Measurements from ENCODE around the gene PIEZO1. TPM values are rescaled to one million over a fixed set of nuclear protein-coding genes. Genes with fewer than 3 reads are reported as not detected.

The PIEZO1 gene
- total RNA-seq, 1 donor from 2014 or later, result 160 TPM

GRCh38 chr16:88771294-88771772 lies 13.7 kb downstream of the PIEZO1 start:
- H3K9me3 Mint-ChIP-seq, result no peaks in the 10 kb centered on the region

GRCh38 chr16:88770461-88771293 lies 14.3 kb downstream of the PIEZO1 start:
- peak overlapping the region; percentile 79 for H3K27ac Mint-ChIP-seq
- TF ChIP-seq CTCF (IDR thresholded peaks at IDR 0.05; ENCODE audit: unreplicated experiment), result no peak

More at GRCh38 chr16:88771294-88771772, 13.7 kb downstream of the PIEZO1 start:
- peak overlapping the region; percentile 79 for H3K27ac Mint-ChIP-seq
- peak overlapping the region; percentile 54 for H3K4me3 Mint-ChIP-seq
- H3K36me3 Mint-ChIP-seq, result no peaks in the 10 kb centered on the region
- H3K27me3 Mint-ChIP-seq (ENCODE audit: low read depth), result no peaks in the 10 kb centered on the region
- no peak for DNase-seq (ENCODE audit: low spot score in 2 of 2, unreplicated experiment in 2 of 2)
- peaks cover 62% of the 10 kb centered on the region for H3K4me1 Mint-ChIP-seq
- TF ChIP-seq CTCF (IDR thresholded peaks at IDR 0.05; ENCODE audit: unreplicated experiment), result no peak

GRCh38 chr16:88769617-88770460 lies 15.2 kb downstream of the PIEZO1 start:
- H3K27ac Mint-ChIP-seq, result peak overlapping the region; percentile 82
- H3K4me3 Mint-ChIP-seq, result peak overlapping the region; percentile 37
- H3K36me3 Mint-ChIP-seq, result no peaks in the 10 kb centered on the region
- TF ChIP-seq CTCF (IDR thresholded peaks at IDR 0.05; ENCODE audit: unreplicated experiment), result no peak
- peaks cover 74% of the 10 kb centered on the region for H3K4me1 Mint-ChIP-seq
- no peaks in the 10 kb centered on the region for H3K27me3 Mint-ChIP-seq (ENCODE audit: low read depth)
- DNase-seq (ENCODE audit: low spot score in 2 of 2, unreplicated experiment in 2 of 2), result peak in 1 of 2 experiments; percentile 60
- no peaks in the 10 kb centered on the region for H3K9me3 Mint-ChIP-seq

More at GRCh38 chr16:88770461-88771293, 14.3 kb downstream of the PIEZO1 start:
- H3K27me3 Mint-ChIP-seq (ENCODE audit: low read depth), result no peaks in the 10 kb centered on the region
- peaks cover 67% of the 10 kb centered on the region for H3K4me1 Mint-ChIP-seq
- peak overlapping the region; percentile 54 for H3K4me3 Mint-ChIP-seq
- H3K36me3 Mint-ChIP-seq, result no peaks in the 10 kb centered on the region
- no peaks in the 10 kb centered on the region for H3K9me3 Mint-ChIP-seq
- DNase-seq (ENCODE audit: low spot score in 2 of 2, unreplicated experiment in 2 of 2), result peak in 1 of 2 experiments; percentile 78

- Mint-ChIP-seq H3K4me3 (no peak overlapping the region), H3K36me3 (no peaks in the 10 kb centered on the region), H3K9me3 (no peaks in the 10 kb centered on the region), H3K27me3 (ENCODE audit: low read depth) (no peaks in the 10 kb centered on the region), H3K27ac (no peak overlapping the region), H3K4me1 (peaks cover 79% of the 10 kb centered on the region)
- DNase-seq (ENCODE audit: low spot score in 2 of 2, unreplicated experiment in 2 of 2), result no peak
- TF ChIP-seq CTCF (IDR thresholded peaks at IDR 0.05; ENCODE audit: unreplicated experiment), result no peak
These were observed 16.8 kb downstream of the PIEZO1 start for GRCh38 chr16:88768071-88768783.

- H3K36me3 Mint-ChIP-seq, result no peaks in the 10 kb centered on the region
- no peak overlapping the region for H3K4me3 Mint-ChIP-seq
- H3K4me1 Mint-ChIP-seq, result peaks cover 78% of the 10 kb centered on the region
- no peaks in the 10 kb centered on the region for H3K27me3 Mint-ChIP-seq (ENCODE audit: low read depth)
- H3K9me3 Mint-ChIP-seq, result no peaks in the 10 kb centered on the region
- no peak overlapping the region for H3K27ac Mint-ChIP-seq
- TF ChIP-seq CTCF (IDR thresholded peaks at IDR 0.05; ENCODE audit: unreplicated experiment), result no peak
- DNase-seq (ENCODE audit: low spot score in 2 of 2, unreplicated experiment in 2 of 2), result no peak
These were observed 17.4 kb downstream of the PIEZO1 start for GRCh38 chr16:88767546-88768070.
